Skeletal muscle cell (primary cell): ENCODE data around the gene NEFH.
A peak's percentile ranks its signal among the peaks of the same experiment; 100 is the strongest.
"Not testable (repeated sequence)": the region's sequence is repeated elsewhere in the genome, so short reads cannot be mapped to it uniquely, and the experiment has no call there.

Experiments
- DNase-seq: peaks from one replicate; pipeline ENCODE4 v3.0.0-alpha.2; 2010; ENCODE audit warnings: low read depth
- H3K4me3 ChIP-seq: 2 replicates; pipeline ENCODE4 v1.5.1; 2011; ENCODE audit warnings: low read depth, mild to moderate bottlenecking, control low read depth, low read length, moderate library complexity

NEFH gene

DNA sequence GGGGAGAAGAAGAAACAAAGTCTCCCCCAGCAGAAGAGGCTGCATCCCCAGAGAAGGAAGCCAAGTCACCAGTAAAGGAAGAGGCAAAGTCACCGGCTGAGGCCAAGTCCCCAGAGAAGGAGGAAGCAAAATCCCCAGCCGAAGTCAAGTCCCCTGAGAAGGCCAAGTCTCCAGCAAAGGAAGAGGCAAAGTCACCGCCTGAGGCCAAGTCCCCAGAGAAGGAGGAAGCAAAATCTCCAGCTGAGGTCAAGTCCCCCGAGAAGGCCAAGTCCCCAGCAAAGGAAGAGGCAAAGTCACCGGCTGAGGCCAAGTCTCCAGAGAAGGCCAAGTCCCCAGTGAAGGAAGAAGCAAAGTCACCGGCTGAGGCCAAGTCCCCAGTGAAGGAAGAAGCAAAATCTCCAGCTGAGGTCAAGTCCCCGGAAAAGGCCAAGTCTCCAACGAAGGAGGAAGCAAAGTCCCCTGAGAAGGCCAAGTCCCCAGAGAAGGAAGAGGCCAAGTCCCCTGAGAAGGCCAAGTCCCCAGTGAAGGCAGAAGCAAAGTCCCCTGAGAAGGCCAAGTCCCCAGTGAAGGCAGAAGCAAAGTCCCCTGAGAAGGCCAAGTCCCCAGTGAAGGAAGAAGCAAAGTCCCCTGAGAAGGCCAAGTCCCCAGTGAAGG is 9.2 kb downstream of the NEFH start:
- not testable (repeated sequence) for H3K4me3 ChIP-seq, DNase-seq

- no peak for DNase-seq
- H3K4me3 ChIP-seq, result no peak overlapping the region
Measured at GRCh38 chr22:29491012-29491411, 11.0 kb downstream of the NEFH start.

GRCh38 chr22:29493636-29494035 is 13.6 kb downstream of the NEFH start:
- no peak for DNase-seq
- no peak overlapping the region for H3K4me3 ChIP-seq

- H3K4me3 ChIP-seq, result no peak overlapping the region
- no peak for DNase-seq
Measured at GRCh38 chr22:29499852-29500251, 19.8 kb downstream of the NEFH start.

GRCh38 chr22:29503811-29504372 is 23.9 kb downstream of the NEFH start:
- DNase-seq, result peak; percentile 62

DNA sequence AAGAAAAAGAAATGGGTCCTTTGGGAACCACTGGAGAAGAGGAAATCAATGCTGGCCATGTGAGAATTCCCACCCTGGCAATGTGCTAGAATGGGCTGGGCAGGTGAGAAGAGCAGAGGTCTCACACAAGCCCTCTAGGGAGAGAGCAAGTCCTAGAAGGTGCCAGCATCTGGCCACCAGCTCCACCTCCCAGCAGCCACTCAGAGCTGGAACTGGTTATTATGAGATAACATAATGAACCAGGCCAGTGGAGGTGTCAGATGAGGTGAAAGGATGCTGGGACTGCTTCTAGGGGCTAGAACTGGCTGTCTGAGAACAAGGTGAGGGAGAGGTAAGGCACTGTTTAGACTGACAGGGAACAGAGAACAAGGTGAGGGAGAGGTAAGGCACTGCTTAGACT is 29.3 kb downstream of the NEFH start:
- H3K4me3 ChIP-seq, result no peak overlapping the region
- DNase-seq, result no peak

More at GRCh38 chr22:29503811-29504372, 23.9 kb downstream of the NEFH start:
- no peak overlapping the region for H3K4me3 ChIP-seq

DNA sequence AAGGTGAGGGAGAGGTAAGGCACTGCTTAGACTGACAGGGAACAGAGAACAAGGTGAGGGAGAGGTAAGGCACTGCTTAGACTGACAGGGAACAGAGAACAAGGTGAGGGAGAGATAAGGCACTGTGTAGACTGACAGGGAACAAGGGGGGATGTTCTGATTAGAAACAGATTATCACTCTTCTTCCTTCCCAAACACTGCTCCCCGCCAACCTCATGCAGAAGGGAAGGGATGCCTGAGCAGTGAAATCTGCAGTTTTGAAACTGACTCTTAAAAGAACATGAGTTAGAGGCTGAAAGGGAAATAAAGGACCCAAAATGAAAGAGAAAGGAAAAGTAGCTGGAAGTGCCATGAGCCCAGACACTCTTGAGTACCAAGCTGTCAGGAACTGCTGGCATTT is 29.8 kb downstream of the NEFH start:
- H3K4me3 ChIP-seq, result no peak overlapping the region
- DNase-seq, result no peak

DNA sequence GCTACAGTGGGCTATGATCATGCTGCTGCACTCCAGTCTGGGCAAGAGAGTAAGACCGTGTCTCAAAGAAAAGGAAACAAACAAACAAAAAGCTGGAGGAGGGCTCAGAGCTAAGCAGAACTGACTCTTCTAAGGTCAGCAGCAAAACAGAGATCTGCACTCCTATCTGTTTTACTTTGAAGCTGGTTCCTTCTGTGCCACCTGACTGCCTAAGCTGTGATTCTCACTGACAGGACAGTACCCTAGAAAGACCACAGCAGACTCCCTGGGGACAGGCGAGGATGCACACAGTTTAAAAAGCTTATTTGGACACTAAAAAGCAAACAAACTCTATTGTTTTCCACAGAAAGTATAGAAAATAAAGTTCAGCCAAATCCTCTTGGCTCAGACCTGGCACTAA is 30.5 kb downstream of the NEFH start:
- no peak overlapping the region for H3K4me3 ChIP-seq
- no peak for DNase-seq

GRCh38 chr22:29511126-29511862 is 31.3 kb downstream of the NEFH start:
- no peak overlapping the region for H3K4me3 ChIP-seq
- DNase-seq, result no peak

DNA sequence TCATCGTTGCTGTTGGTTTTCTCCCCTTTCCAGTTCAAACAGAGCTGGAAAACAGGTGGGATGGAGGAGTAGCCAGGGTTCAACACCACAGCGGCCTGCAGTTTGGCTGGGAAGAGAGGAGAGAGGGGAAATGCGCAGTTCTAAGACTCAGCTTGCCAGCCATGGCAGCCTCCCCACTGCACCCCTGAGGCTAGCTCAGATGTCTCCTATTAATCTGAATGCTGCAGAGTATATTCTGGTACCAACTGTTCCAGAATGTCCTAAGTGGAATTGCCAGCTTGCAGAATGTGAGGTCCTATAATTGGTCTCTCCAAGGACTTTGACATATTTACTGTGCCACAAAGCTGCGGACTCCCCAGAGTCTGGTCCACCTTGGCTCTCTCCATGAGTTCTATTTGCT is 32.0 kb downstream of the NEFH start:
- DNase-seq, result no peak
- H3K4me3 ChIP-seq, result no peak overlapping the region

DNA sequence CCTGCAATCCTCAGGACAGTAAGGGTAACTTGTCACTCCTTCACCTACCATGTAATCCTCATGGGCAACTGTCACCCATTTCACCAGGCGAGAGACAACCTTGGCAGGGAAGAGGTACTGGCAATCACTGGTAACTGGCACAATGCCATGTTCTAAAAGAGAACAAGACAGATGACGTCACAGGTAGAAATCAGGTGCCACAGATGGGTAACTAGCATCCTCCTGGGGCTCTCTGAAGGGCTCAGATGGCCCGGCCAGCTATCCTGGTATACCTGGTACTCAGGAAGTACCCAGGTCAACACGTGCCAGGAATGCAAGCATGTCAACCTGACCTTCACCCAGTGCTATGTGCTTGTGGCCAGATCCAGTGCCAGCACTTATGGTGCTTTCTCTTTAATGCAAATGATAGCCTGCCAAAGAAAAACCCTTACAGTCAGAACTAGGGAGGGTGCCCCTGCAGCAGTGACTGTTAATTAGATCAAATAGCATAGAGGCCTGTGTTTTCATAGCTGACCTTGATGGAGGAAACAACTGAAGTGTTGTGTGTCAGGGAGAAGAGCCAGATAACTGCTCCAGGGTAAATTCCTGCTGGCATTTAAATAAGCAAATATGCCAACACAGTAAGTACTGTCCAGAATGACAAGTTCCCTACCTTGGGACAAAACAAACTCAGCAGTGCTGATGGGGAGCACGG is 37.3 kb downstream of the NEFH start:
- DNase-seq, result no peak
- H3K4me3 ChIP-seq, result no peak overlapping the region

- no peak for DNase-seq
- no peak overlapping the region for H3K4me3 ChIP-seq
Measured at GRCh38 chr22:29518427-29518826, 38.4 kb downstream of the NEFH start.

DNA sequence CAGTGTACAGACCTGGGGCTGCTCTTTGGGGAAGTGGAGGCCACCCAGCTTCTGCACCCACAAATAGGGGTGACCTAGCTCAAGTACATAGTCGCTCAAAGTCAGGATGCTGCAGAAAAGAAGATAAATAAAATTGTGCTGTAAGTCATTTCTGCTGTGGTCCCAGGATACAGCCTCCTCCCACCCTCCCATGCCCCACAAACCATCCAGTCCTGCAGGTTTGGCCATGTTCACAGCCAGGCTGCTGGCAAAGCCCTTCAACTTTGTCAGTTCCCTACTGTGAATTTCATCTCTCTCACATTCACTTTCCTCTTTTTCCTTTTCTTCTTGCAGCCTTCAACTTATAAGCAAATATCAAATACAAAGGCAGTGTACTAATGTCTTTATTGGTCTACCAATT is 40.0 kb downstream of the NEFH start:
- H3K4me3 ChIP-seq, result no peak overlapping the region
- no peak for DNase-seq

DNA sequence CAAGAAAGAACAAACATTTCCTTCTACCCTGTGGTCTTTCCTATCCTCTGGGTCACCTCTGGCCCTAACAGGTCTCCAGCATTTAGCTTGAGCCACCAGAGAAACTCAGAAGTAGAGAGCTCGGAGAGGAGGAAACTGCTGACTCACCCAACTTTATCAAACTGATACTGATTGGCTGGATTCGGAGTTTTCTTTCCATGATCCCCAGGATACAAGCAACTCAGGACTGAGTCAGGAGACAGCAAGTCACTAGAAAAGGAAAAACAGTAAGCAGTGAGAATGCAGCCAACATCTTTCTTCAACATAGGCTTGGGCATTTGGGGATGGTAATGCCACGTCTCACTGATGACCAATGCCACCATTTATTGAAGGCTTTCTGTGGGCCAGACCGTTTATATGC is 40.8 kb downstream of the NEFH start:
- peak; percentile 37 for DNase-seq
- no peak overlapping the region for H3K4me3 ChIP-seq

DNA sequence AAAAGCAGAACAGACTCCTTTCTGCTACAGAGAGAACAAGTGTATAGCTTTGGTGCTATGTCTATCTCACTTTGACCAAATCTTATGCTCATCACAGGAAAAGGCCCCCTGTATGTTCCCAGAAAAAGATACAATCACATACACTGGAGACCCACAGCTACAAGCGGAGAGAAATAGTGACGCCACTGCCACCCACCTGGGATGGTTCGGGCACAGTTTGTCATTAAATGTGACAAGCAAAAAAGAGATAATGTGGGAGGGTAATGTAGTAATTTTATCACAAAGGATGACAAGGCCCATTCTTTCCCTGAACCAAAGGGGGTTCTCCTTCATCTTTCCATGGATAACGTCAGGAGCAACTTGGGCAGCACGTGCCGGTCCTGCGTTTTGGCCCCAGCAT is 41.5 kb downstream of the NEFH start:
- H3K4me3 ChIP-seq, result no peak overlapping the region
- DNase-seq, result no peak

DNA sequence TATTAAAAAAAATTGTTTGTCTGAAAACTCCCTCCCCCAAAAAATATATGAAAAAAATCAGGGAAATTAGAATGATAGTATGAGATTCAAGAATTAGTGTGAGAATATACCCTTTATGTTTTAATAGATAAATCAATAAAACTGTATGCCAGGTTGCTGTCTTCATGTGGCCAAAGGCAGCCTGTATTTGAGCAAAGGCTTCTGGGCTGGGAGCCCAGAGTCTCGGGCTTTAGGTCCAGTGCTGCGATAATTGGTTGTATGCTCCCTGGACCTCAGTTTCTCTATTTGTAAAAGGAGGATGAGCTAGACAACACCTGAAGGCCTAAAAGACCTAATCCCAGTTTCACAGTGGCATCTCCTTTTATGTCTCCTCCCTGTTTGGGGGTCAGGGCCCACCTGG is 43.7 kb downstream of the NEFH start:
- H3K4me3 ChIP-seq, result no peak overlapping the region
- DNase-seq, result no peak

GRCh38 chr22:29524442-29525191 is 44.6 kb downstream of the NEFH start:
- DNase-seq, result no peak
- no peak overlapping the region for H3K4me3 ChIP-seq

- DNase-seq, result no peak
- no peak overlapping the region for H3K4me3 ChIP-seq
Measured at GRCh38 chr22:29528144-29528543, 48.1 kb downstream of the NEFH start.

DNA sequence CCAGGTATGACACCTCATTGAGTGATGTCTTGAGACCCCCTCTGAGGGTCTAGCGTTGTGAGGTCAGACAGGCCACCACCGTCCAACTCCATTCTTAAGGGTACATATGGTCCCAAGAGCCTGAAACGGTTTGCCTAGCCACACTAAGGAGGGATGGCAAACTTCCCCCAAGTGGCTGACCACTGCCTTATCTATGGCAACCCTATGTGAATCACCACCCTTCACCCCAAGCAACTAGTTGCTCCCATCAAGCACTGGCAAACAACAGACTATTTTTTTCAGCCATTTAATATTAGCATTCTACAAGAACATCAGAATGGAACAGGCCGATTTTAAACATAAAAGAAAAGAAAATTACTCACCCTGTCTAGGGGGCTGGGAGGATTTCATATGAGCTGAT is 50.7 kb downstream of the NEFH start:
- H3K4me3 ChIP-seq, result no peak overlapping the region
- no peak for DNase-seq

DNA sequence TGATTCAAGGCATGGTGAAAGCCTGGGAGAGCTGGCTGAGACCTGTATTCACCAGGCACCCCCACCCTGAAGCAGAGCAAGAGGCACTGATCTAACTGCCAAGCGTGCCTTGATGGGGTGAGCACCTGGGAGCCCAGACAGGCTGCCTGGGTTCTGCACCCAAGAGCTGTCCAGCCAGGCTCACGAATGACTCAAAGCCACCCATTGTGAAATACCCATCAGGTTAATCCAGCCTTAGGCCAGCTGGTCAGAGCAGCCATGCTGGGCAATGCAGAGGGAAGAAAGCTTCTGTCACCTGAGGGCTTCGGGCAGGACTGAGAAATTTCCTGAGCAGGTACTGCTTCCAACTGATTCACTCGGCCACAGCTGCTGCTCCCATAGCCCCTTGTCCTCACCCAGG is 51.4 kb downstream of the NEFH start:
- H3K4me3 ChIP-seq, result no peak overlapping the region
- DNase-seq, result no peak
